GM23338 (cell line): ENCODE results near the gene BNIP5.

Experiments
- CREB1 ChIP-seq: fragments of 250-450 bp; sonication (Bioruptor Pico); IDR thresholded peaks from 2 replicates; pipeline ENCODE4 v1.5.0; 2020; ENCODE audit warnings: low read depth, mild to moderate bottlenecking, moderate library complexity
- EZH2 ChIP-seq: fragments of 200-600 bp; sonication (generic); IDR thresholded peaks from one replicate; pipeline ENCODE4 v1.8.0; 2017; ENCODE audit warnings: antibody characterized with exemption, mild to moderate bottlenecking, low read depth; ENCODE audit not compliant: unreplicated experiment

GRCh38 chr6:36361071-36361470 lies 24.4 kb upstream of the BNIP5 start:
- TF ChIP-seq EZH2, result no peak
- TF ChIP-seq CREB1 (CRISPR knock-in tag), result no peak
